HG02852 (cell line): ENCODE measurements around the gene ADSS1.

Experiments
- ATAC-seq: cut with Tn5 transposase; IDR thresholded peaks from one replicate; pipeline ENCODE4 v1.9.1; 2021; ENCODE audit warnings: mild to moderate bottlenecking, moderate library complexity; ENCODE audit not compliant: unreplicated experiment

The ADSS1 gene

GRCh38 chr14:104729835-104730181 lies 5.8 kb downstream of the ADSS1 start:
- no peak for ATAC-seq

GRCh38 chr14:104730487-104730886 lies 6.5 kb downstream of the ADSS1 start:
- no peak for ATAC-seq

GRCh38 chr14:104731320-104732294 lies 7.6 kb downstream of the ADSS1 start:
- no peak for ATAC-seq

- no peak for ATAC-seq
Observed at GRCh38 chr14:104732355-104732804, 8.4 kb downstream of the ADSS1 start.

GRCh38 chr14:104732931-104733681 lies 9.1 kb downstream of the ADSS1 start:
- ATAC-seq = no peak

GRCh38 chr14:104734051-104734587 lies 10.1 kb downstream of the ADSS1 start:
- ATAC-seq = no peak

GRCh38 chr14:104734601-104734990 lies 10.6 kb downstream of the ADSS1 start:
- ATAC-seq = no peak

GRCh38 chr14:104734991-104735779 lies 11.2 kb downstream of the ADSS1 start:
- ATAC-seq = no peak

GRCh38 chr14:104735830-104736642 lies 12.0 kb downstream of the ADSS1 start:
- no peak for ATAC-seq

GRCh38 chr14:104738375-104739019 lies 14.5 kb downstream of the ADSS1 start:
- ATAC-seq = no peak

- no peak for ATAC-seq
Observed at GRCh38 chr14:104739026-104739425, 15.0 kb downstream of the ADSS1 start.

GRCh38 chr14:104739546-104740516 lies 15.8 kb downstream of the ADSS1 start:
- no peak for ATAC-seq

GRCh38 chr14:104741108-104741802 lies 17.2 kb downstream of the ADSS1 start:
- ATAC-seq = no peak

GRCh38 chr14:104741803-104742251 lies 17.8 kb downstream of the ADSS1 start:
- no peak for ATAC-seq

GRCh38 chr14:104742586-104743455 lies 18.8 kb downstream of the ADSS1 start:
- ATAC-seq = no peak

GRCh38 chr14:104743461-104744380 lies 19.7 kb downstream of the ADSS1 start:
- no peak for ATAC-seq
